ENCODE data around the gene CYP26C1.
"Not testable (repeated sequence)": the region's sequence is repeated elsewhere in the genome, so short reads cannot be mapped to it uniquely, and the experiment has no call there.

The CYP26C1 gene

DNA sequence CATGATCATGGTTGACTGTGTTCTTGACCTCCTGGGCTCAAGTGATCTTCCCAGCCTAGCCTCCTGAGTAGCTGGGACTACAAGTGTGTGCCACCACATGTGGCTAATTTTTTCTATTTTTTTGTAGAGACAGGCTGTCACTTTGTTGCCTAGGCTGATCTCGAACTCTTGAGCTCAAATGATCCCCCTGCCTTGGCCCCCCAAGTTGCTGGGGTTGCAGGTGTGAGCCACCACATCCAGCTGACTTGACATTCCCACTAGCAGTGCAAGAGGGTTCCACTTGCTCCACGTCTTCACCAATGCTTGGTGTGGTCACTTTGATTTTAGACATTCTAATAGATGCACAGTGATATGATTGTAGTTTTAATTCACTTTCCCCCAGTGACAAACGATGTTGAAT is 38.2 kb downstream of the CYP26C1 start:
- no peak overlapping the region for H3K4me3 ChIP-seq (ENCODE audit: low read depth, low read length)
- DNase-seq (ENCODE audit: low read depth): no peak
- TF ChIP-seq, protein P1, sequence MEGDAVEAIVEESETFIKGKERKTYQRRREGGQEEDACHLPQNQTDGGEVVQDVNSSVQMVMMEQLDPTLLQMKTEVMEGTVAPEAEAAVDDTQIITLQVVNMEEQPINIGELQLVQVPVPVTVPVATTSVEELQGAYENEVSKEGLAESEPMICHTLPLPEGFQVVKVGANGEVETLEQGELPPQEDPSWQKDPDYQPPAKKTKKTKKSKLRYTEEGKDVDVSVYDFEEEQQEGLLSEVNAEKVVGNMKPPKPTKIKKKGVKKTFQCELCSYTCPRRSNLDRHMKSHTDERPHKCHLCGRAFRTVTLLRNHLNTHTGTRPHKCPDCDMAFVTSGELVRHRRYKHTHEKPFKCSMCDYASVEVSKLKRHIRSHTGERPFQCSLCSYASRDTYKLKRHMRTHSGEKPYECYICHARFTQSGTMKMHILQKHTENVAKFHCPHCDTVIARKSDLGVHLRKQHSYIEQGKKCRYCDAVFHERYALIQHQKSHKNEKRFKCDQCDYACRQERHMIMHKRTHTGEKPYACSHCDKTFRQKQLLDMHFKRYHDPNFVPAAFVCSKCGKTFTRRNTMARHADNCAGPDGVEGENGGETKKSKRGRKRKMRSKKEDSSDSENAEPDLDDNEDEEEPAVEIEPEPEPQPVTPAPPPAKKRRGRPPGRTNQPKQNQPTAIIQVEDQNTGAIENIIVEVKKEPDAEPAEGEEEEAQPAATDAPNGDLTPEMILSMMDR (IDR thresholded peaks at IDR 0.05; ENCODE audit: insufficient read depth, low read depth, low read length, missing control alignments): no peak

DNA sequence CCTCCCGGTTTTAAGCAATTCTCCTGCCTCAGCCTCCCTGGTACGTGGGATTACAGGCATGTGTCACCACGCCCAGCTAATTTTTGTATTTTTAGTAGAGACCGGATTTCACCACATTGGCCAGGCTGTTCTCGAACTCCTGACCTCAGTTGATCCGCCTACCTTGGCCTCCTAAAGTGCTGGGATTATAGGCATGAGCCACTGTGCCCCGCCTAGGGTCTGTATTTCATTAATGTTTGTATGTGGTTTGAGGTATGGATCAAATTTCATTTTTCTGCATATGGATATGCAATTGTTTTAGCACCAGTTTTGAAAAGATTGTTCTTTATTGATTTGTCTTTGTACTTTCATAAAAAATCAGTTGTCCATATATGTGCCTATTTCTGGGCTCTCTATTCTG is 39.1 kb downstream of the CYP26C1 start:
- no peak overlapping the region for H3K4me3 ChIP-seq (ENCODE audit: low read depth, low read length)
- no peak for DNase-seq (ENCODE audit: low read depth)
- TF ChIP-seq, protein P1 (IDR thresholded peaks at IDR 0.05; ENCODE audit: insufficient read depth, low read depth, low read length, missing control alignments): no peak

DNA sequence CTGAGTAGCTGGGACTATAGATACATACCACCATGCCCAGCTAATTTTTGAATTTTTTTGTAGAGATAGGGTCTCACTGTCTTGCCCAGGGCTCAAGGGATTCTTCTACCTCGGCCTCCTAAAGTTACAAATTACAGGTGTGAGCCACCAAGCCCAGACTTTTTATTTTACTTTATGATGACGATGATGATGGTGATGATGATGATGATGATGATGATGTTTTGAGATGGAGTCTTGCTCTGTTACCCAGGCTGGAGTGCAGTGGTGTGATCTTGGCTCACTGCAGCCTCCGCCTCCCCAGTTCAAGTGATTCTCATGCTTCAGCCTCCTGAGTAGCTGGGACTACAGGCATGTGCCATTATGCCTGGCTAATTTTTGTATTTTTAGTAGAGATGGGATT is 40.5 kb downstream of the CYP26C1 start:
- not testable (repeated sequence) for H3K4me3 ChIP-seq (ENCODE audit: low read depth, low read length); DNase-seq (ENCODE audit: low read depth)

DNA sequence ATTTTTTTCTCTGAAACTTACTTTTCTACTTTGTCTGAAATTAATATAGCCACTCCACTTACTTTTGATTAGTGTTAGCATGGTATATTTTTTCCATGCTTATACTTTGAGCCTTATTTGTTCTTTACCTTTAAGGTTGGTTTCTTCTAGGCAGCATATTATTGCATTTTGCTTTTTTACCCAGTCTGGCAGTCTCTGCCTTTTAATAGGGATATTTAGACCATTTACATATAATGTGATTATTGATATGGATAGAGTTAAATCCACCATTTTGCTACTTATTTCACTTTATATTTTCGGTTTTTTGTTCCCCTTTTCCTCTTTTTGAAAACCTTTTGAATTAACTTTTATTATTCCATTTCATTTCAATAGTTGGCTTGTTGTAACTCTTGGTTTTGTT is 43.4 kb downstream of the CYP26C1 start:
- DNase-seq (ENCODE audit: low read depth): no peak
- TF ChIP-seq, protein P1 (IDR thresholded peaks at IDR 0.05; ENCODE audit: insufficient read depth, low read depth, low read length, missing control alignments): no peak

DNA sequence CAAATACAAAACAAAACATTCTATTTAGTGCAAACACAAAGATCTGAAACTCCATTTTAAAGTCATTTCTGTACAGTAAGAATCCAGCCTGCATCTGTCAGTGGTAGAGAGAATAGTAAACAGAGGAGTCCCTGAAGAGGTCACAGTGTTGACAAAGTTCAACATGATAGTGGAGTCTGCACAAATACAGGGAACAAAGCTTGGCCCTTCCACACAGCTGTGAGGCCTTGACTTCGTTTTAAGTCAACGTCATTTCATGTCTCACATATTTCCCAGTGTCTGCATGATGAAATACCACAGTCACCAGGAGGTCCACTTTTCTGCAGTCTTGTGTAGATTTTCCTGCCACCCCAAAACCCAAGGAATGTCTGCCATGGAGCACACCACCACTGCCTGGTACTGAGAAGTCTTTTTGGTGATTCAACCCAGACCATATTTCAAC is 46.1 kb downstream of the CYP26C1 start:
- peak; percentile 49 for DNase-seq (ENCODE audit: low read depth)
- TF ChIP-seq, protein P1 (IDR thresholded peaks at IDR 0.05; ENCODE audit: insufficient read depth, low read depth, low read length, missing control alignments): no peak
- H3K4me3 ChIP-seq (ENCODE audit: low read depth, low read length): no peak overlapping the region

More for the DNA sequence above, 43.4 kb downstream of the CYP26C1 start:
- H3K4me3 ChIP-seq (ENCODE audit: low read depth, low read length): no peak overlapping the region

DNA sequence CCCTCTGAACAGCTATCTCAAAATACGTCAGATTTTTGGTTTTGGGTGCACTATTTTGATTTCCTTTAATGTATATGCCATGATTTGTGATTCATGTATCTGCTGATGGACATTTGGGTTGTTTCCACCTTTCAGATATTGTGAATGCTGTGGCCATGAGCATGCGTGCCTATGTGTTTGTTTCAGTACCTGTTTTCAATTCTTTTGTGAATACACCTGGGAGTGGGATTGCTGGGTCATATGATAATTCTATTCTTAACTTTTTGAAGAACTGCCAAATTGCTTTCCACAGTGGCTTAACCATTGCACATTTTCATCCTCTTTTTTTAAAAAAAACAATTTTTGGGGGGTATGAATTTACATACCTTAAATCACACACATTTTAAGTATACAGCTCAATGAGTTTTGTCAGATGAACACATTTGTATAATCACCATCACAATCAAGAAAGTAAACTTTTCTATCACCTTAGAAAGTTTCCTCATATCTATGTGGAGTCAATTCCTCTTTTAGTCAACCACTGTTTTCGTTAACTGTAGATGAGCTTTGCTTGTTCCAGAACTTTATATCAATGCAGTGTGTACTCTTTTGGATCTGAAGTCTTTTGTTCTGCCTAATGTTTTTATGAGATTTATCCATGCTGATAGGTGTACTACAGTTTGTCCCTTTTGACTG is 50.0 kb downstream of the CYP26C1 start:
- DNase-seq (ENCODE audit: low read depth): peak; percentile 70
- TF ChIP-seq, protein P1 (IDR thresholded peaks at IDR 0.05; ENCODE audit: insufficient read depth, low read depth, low read length, missing control alignments): no peak
- H3K4me3 ChIP-seq (ENCODE audit: low read depth, low read length): no peak overlapping the region

DNA sequence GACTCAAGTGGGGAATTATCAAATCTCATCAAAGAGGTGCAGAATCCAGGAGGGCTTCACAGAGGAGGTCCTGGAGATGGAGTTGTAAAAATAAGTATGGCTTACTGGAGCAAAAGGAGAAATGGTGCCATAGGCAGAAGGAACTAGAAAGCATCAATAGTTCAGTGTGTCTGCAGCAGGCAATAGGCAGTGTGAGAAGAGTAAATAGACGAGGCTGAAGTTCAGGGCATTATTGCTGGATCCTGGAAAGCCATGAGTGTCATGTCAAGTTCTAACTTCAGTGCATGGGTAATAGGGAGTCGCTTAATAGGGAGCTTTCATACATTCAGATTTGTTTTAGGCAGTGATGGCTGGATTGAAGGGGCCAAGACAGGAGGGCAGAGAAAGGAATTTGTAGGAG is 52.4 kb downstream of the CYP26C1 start:
- H3K4me3 ChIP-seq (ENCODE audit: low read depth, low read length): no peak overlapping the region
- TF ChIP-seq, protein P1 (IDR thresholded peaks at IDR 0.05; ENCODE audit: insufficient read depth, low read depth, low read length, missing control alignments): no peak
- no peak for DNase-seq (ENCODE audit: low read depth)

Measured in GM12865 (cell line).